CD14-positive monocyte (primary cell): ENCODE data around the gene NEGR1. TPM values are rescaled to one million over a fixed set of nuclear protein-coding genes. Genes with fewer than 3 reads are reported as not detected.

Experiments
- DNase-seq, 3 donors: peaks; one replicate each; pipeline ENCODE4 v3.0.0-alpha.2; 2011 to 2022
- H2AFZ ChIP-seq: 2 replicates; pipeline ENCODE4 v1.6.0; 2012; ENCODE audit warnings: mild to moderate bottlenecking, low read depth, low read length, inconsistent platforms; ENCODE audit not compliant: insufficient read depth, poor library complexity, severe bottlenecking
- H3K27ac ChIP-seq, 2 donors: 1 replicate in 1 of 2; 2 replicates in 1 of 2; pipeline ENCODE4 v1.5.1; 2012 to 2013; ENCODE audit warnings: low read length in 2 of 2, control low read depth in 1 of 2, inconsistent platforms in 1 of 2, low read depth in 1 of 2, mild to moderate bottlenecking in 1 of 2
- H3K27me3 ChIP-seq, 2 donors: one replicate each; pipeline versions ENCODE4 v1.6.0 to v1.6.1; 2011 to 2013; ENCODE audit warnings: low read length in 2 of 2; ENCODE audit not compliant: control insufficient read depth in 2 of 2, insufficient read depth in 2 of 2
- H3K36me3 ChIP-seq, 2 donors: replicated peaks in 1 of 2; 1 replicate in 1 of 2; 2 replicates in 1 of 2; pipeline versions ENCODE4 v1.5.1 to v1.6.1; 2012 to 2013; ENCODE audit warnings: low read length in 2 of 2, control low read depth in 1 of 2, inconsistent platforms in 1 of 2, mild to moderate bottlenecking in 1 of 2; ENCODE audit not compliant: insufficient read depth in 2 of 2, control insufficient read depth in 1 of 2
- H3K4me1 ChIP-seq, 2 donors: 1 replicate in 1 of 2; 2 replicates in 1 of 2; pipeline versions ENCODE4 v1.5.1 to v1.6.1; 2012 to 2013; ENCODE audit warnings: low read length in 2 of 2, control low read depth in 1 of 2, inconsistent platforms in 1 of 2, mild to moderate bottlenecking in 1 of 2, moderate library complexity in 1 of 2; ENCODE audit not compliant: insufficient read depth in 2 of 2, control insufficient read depth in 1 of 2
- H3K4me2 ChIP-seq: replicated peaks from 2 replicates; pipeline ENCODE3; 2012; ENCODE audit warnings: low read length, moderate library complexity, mild to moderate bottlenecking; ENCODE audit not compliant: poor library complexity, severe bottlenecking; ENCODE audit errors: extremely low read depth
- H3K4me3 ChIP-seq, 3 experiments: fragments of 200-600 bp in 1 of 3; sonication (generic) in 1 of 3; replicated peaks in 1 of 3; 1 replicate in 2 of 3; 2 replicates in 1 of 3; pipeline ENCODE4 v1.5.1; 2011 to 2013; ENCODE audit warnings: low read length in 3 of 3, mild to moderate bottlenecking in 3 of 3, control low read depth in 2 of 3, low read depth in 2 of 3, inconsistent platforms in 1 of 3, moderate library complexity in 1 of 3
- H3K79me2 ChIP-seq: 2 replicates; pipeline ENCODE4 v1.6.0; 2012; ENCODE audit warnings: mild to moderate bottlenecking, control low read depth, inconsistent platforms, low read length, moderate library complexity; ENCODE audit not compliant: insufficient read depth
- H3K9ac ChIP-seq: 2 replicates; pipeline ENCODE4 v1.6.0; 2017; ENCODE audit warnings: low read length, mild to moderate bottlenecking; ENCODE audit not compliant: insufficient read depth, poor library complexity, severe bottlenecking
- H3K9me3 ChIP-seq, 2 donors: replicated peaks in 1 of 2; 1 replicate in 1 of 2; 2 replicates in 1 of 2; pipeline versions ENCODE4 v1.5.1 to v1.6.1; 2012 to 2013; ENCODE audit warnings: low read length in 2 of 2, control low read depth in 1 of 2; ENCODE audit not compliant: control insufficient read depth in 1 of 2, insufficient read depth in 1 of 2
- H4K20me1 ChIP-seq: 2 replicates; pipeline ENCODE4 v1.6.0; 2012; ENCODE audit warnings: mild to moderate bottlenecking, low read length, control low read depth, moderate library complexity; ENCODE audit not compliant: insufficient read depth
- H3K27ac Mint-ChIP-seq, 7 donors: one replicate each; pipeline ENCODE4 v1.8.0; 2020; ENCODE audit warnings: mild to moderate bottlenecking in 7 of 7, mixed read lengths in 7 of 7, moderate library complexity in 6 of 7, inconsistent platforms in 2 of 7
- H3K27me3 Mint-ChIP-seq, 3 donors: one replicate each; pipeline ENCODE4 v1.8.0; 2021 to 2022; ENCODE audit warnings: low read depth in 3 of 3, mild to moderate bottlenecking in 3 of 3, mixed read lengths in 3 of 3, moderate library complexity in 3 of 3, inconsistent platforms in 1 of 3
- H3K36me3 Mint-ChIP-seq, 2 donors: one replicate each; pipeline ENCODE4 v1.8.0; 2020; ENCODE audit warnings: mixed read lengths in 2 of 2, inconsistent platforms in 1 of 2, mild to moderate bottlenecking in 1 of 2
- H3K4me1 Mint-ChIP-seq: one replicate; pipeline ENCODE4 v1.8.0; 2020; ENCODE audit warnings: mild to moderate bottlenecking, mixed read lengths
- H3K4me3 Mint-ChIP-seq, 2 donors: one replicate each; pipeline ENCODE4 v1.8.0; 2020; ENCODE audit warnings: mild to moderate bottlenecking in 2 of 2, mixed read lengths in 2 of 2, moderate library complexity in 1 of 2
- H3K9me3 Mint-ChIP-seq, 7 donors: one replicate each; pipeline ENCODE4 v1.8.0; 2020 to 2022; ENCODE audit warnings: mixed read lengths in 7 of 7, mild to moderate bottlenecking in 6 of 7, moderate library complexity in 6 of 7, inconsistent platforms in 2 of 7
- CTCF ChIP-seq: fragments of 200-600 bp; IDR thresholded peaks from one replicate; pipeline ENCODE4 v1.8.0; 2022; ENCODE audit warnings: antibody characterized with exemption, mild to moderate bottlenecking
- whole genome bisulfite sequencing: methylation state at CpG from one replicate; pipeline ENCODE4 v1.1.5; 2013; ENCODE audit warnings: missing lambda C conversion rate; ENCODE audit not compliant: insufficient coverage; 5-methylcytosine and 5-hydroxymethylcytosine counted together
- intact Hi-C, 2 donors: fragments of 100-400 bp; cut with micrococcal nuclease; formaldehyde crosslinking; loops; one replicate each; pipeline versions ENCODE4 v1.15.0 to v1.15.1; 2023
- polyA plus RNA-seq, 3 donors: library from polyadenylated mRNA; depleted of rRNA in 1 of 3; unstranded in 2 of 3; stranded (reverse) in 1 of 3; fragments of 300-500 nt in 2 of 3; fragments of >200 nt in 1 of 3; fragmentation: Illumina TruSeq in 2 of 3; gene quantifications; 1 replicate in 2 of 3; 2 replicates in 1 of 3; pipeline ENCODE4 v1.2.3, GENCODE V29; 2012 to 2021

Gene NEGR1
- polyA plus RNA-seq, 3 donors: 0.03 to 0.15 (median 0.13) TPM

DNA sequence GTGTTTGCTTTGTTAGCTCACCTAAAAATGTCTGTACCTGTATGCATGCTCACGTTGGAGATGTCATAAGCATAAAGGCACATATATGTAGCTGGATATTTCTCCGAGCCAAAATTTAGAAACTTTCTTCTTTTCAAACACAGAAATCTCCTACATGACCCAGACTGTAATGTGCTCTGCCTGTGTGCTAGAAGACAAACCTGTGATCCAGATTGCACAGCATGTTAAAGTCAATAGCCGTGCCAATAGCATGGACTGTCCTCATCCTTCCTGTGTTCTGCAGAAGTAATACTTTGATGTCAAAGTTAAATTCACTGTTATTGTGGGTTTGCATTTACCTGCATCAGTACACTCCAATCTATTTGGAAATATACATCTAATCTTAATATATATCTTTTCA, 855.3 kb downstream of the NEGR1 start:
- no peak overlapping the region for H3K27ac ChIP-seq
- H3K9me3 ChIP-seq: no peaks in the 10 kb centered on the region
- H3K4me3 ChIP-seq: no peak overlapping the region
- Mint-ChIP-seq H3K9me3 (peaks cover 0 to 4% (median 1%) of the 10 kb centered on the region in 7 donors), H3K36me3 (no peaks in the 10 kb centered on the region), H3K27ac (no peak overlapping the region), H3K4me3 (no peak overlapping the region), H3K4me1 (no peaks in the 10 kb centered on the region), H3K27me3 (no peaks in the 10 kb centered on the region)
- H3K4me1 ChIP-seq: no peaks in the 10 kb centered on the region
- H3K79me2 ChIP-seq: no peaks in the 10 kb centered on the region
- no peaks in the 10 kb centered on the region for H3K36me3 ChIP-seq
- no CpG with 5 or more reads among the region's 3 CpGs for WGBS
- no peak overlapping the region for H3K4me2 ChIP-seq
- H4K20me1 ChIP-seq: no peaks in the 10 kb centered on the region
- H2AFZ ChIP-seq: no peak overlapping the region
- no peaks in the 10 kb centered on the region for H3K27me3 ChIP-seq
- DNase-seq: no peak
- intact Hi-C loops: no loop called here
- TF ChIP-seq CTCF: no peak
- H3K9ac ChIP-seq: no peak overlapping the region

DNA sequence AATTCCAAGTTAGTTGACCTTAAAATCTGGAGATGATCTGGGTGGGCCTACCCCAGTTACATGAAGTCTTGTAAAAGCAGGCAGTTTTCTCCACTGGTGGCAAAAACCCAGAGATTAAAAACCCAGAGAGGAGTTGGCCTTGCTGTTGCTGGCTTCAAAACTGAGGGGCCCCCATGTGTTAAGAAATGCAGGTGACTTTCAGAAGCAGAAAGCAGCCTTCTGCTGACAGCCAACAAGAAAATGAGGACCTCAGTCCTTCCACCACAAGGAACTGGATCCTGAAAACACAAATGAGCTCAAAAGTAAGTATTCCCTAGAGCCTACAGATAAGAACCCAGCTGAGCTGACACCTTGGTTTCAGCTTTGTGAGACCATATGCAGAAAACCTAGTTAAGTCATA, 857.8 kb downstream of the NEGR1 start:
- no peak overlapping the region for H3K4me3 Mint-ChIP-seq
- Histone ChIP-seq H3K9me3 (no peaks in the 10 kb centered on the region), H3K27ac (no peak overlapping the region), H3K4me1 (no peaks in the 10 kb centered on the region), H3K27me3 (no peaks in the 10 kb centered on the region), H3K79me2 (no peaks in the 10 kb centered on the region), H3K9ac (no peak overlapping the region), H3K36me3 (no peaks in the 10 kb centered on the region), H3K4me3 (no peak overlapping the region), H2AFZ (no peak overlapping the region), H4K20me1 (no peaks in the 10 kb centered on the region), H3K4me2 (no peak overlapping the region)
- H3K27ac Mint-ChIP-seq: no peak overlapping the region
- intact Hi-C loops: no loop called here
- no peak for TF ChIP-seq CTCF
- no peaks in the 10 kb centered on the region for H3K27me3 Mint-ChIP-seq
- no peaks in the 10 kb centered on the region for H3K4me1 Mint-ChIP-seq
- peaks cover 0 to 1% (median 0%) of the 10 kb centered on the region in 7 donors for H3K9me3 Mint-ChIP-seq
- H3K36me3 Mint-ChIP-seq: no peaks in the 10 kb centered on the region
- no peak for DNase-seq
